Measurements from ENCODE around the gene AGTRAP. TPM values are rescaled to one million over a fixed set of nuclear protein-coding genes. Genes with fewer than 3 reads are reported as not detected.

Gene AGTRAP
- polyA plus RNA-seq, 3 donors: 420 to 938 (median 842) TPM

DNA sequence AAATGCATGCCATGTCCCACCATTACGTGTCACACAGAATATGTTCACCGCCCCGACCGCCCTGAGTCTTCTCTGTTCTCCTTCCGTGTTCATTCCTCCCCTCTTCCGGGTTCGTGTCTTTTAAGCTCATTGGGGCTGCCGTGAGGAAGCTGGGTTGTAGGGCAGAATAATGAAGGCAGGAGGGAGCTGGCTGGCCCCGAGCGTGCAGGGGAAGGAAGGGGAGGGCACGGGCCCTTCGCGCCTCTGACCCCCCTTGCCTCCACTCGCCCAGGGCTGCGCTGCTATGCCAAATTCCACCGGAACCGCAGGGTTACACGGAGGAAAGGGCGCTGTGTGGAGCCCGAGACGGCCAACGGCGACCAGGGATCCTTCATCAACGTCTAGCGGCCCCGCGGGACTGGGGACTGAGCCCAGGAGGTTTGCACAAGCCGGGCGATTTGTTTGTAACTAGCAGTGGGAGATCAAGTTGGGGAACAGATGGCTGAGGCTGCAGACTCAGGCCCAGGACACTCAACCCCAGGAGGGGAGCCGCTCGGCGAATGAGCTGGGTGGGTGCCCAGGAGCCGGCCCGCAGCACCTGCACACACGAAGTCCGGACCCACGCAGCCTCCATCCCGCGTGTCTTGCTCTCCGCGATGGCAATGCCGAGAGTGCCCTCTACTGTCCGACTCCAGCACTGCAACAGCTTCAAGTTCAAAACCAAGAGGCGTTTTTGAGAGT lies 16.5 kb upstream of the AGTRAP start:
- H2AFZ ChIP-seq (ENCODE audit: insufficient read depth, low read depth, low read length, poor library complexity, severe bottlenecking): peak overlapping the region; percentile 83
- no peaks in the 10 kb centered on the region for H3K27me3 ChIP-seq (ENCODE audit: control insufficient read depth in 2 of 2, insufficient read depth in 2 of 2, low read length in 2 of 2)
- H3K27ac Mint-ChIP-seq: peak overlapping the region; percentile 91 to 96 (median 95)
- H3K27ac ChIP-seq (ENCODE audit: low read depth in 1 of 2, low read length in 2 of 2): peak overlapping the region; percentile 76 to 84
- peaks cover 0 to 3% (median 0%) of the 10 kb centered on the region in 7 donors for H3K9me3 Mint-ChIP-seq
- H3K9ac ChIP-seq (ENCODE audit: insufficient read depth, low read length, poor library complexity, severe bottlenecking): peak overlapping the region; percentile 56
- no peaks in the 10 kb centered on the region for H4K20me1 ChIP-seq (ENCODE audit: insufficient read depth, low read length)
- H3K27me3 Mint-ChIP-seq (ENCODE audit: low read depth in 3 of 3): peaks cover 2 to 4% (median 4%) of the 10 kb centered on the region in 3 donors
- TF ChIP-seq, protein P1, sequence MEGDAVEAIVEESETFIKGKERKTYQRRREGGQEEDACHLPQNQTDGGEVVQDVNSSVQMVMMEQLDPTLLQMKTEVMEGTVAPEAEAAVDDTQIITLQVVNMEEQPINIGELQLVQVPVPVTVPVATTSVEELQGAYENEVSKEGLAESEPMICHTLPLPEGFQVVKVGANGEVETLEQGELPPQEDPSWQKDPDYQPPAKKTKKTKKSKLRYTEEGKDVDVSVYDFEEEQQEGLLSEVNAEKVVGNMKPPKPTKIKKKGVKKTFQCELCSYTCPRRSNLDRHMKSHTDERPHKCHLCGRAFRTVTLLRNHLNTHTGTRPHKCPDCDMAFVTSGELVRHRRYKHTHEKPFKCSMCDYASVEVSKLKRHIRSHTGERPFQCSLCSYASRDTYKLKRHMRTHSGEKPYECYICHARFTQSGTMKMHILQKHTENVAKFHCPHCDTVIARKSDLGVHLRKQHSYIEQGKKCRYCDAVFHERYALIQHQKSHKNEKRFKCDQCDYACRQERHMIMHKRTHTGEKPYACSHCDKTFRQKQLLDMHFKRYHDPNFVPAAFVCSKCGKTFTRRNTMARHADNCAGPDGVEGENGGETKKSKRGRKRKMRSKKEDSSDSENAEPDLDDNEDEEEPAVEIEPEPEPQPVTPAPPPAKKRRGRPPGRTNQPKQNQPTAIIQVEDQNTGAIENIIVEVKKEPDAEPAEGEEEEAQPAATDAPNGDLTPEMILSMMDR (IDR thresholded peaks at IDR 0.05): peak; percentile 98
- peaks cover 16% of the 10 kb centered on the region for H3K79me2 ChIP-seq (ENCODE audit: insufficient read depth, low read length)
- H3K4me2 ChIP-seq (replicated peaks; ENCODE audit: extremely low read depth, low read length, poor library complexity, severe bottlenecking): peak overlapping the region; percentile 69
- peak overlapping the region; percentile 81 to 89 for H3K4me3 Mint-ChIP-seq
- no peaks in the 10 kb centered on the region for H3K36me3 Mint-ChIP-seq
- DNase-seq: peak; percentile 84 to 89 (median 85)
- WGBS (ENCODE audit: insufficient coverage): under 1% methylated on average over 32 of the region's 44 CpGs
- peaks cover 42% of the 10 kb centered on the region for H3K4me1 Mint-ChIP-seq
- H3K4me3 ChIP-seq (replicated peaks in 1 of 3; ENCODE audit: low read depth in 2 of 3, low read length in 3 of 3): peak overlapping the region; percentile 32 to 68 (median 45)
- H3K9me3 ChIP-seq (replicated peaks in 1 of 2; ENCODE audit: control insufficient read depth in 1 of 2, insufficient read depth in 1 of 2, low read length in 2 of 2): no peaks in the 10 kb centered on the region
- intact Hi-C loops (cut with micrococcal nuclease): loop anchor here (2.0 to 5.0 kb wide), 5 partner anchors 15 to 69 kb away; partner anchors contain the start of genes FBXO2 (in 1 of the 2), FBXO44 (in 1 of the 2) and FBXO6 (in 1 of the 2)
- H3K4me1 ChIP-seq (ENCODE audit: control insufficient read depth in 1 of 2, insufficient read depth in 2 of 2, low read length in 2 of 2): peaks cover 33 to 41% of the 10 kb centered on the region in 2 donors
- H3K36me3 ChIP-seq (replicated peaks in 1 of 2; ENCODE audit: control insufficient read depth in 1 of 2, insufficient read depth in 2 of 2, low read length in 2 of 2): no peaks in the 10 kb centered on the region

DNA sequence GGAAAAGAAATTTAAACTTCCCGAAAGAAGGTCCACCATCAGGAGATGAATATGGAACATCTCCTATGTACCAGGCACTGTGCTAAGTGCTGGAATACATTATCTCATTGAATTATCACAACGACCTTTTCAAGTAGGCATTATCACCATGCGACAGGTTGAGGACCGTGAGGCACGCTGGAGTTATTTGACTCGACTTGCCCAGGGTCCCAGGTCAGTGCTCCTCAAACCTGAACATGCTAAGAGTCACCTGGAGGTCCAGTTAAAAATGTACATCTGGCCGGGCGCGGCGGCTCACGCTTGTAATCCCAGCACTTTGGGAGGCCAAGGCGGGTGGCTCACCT lies 15.9 kb upstream of the AGTRAP start:
- intact Hi-C loops (cut with micrococcal nuclease): loop anchor here (2.0 to 5.0 kb wide), 2 partner anchors 15 to 58 kb away; partner anchors contain the start of gene FBXO6 (in 1 of the 2)
- H3K4me3 Mint-ChIP-seq: peak overlapping the region; percentile 81 to 89

More for the DNA sequence above, 15.9 kb upstream of the AGTRAP start:
- Histone ChIP-seq H3K79me2 (ENCODE audit: insufficient read depth, low read length) (peaks cover 16% of the 10 kb centered on the region), H4K20me1 (ENCODE audit: insufficient read depth, low read length) (no peaks in the 10 kb centered on the region), H2AFZ (ENCODE audit: insufficient read depth, low read depth, low read length, poor library complexity, severe bottlenecking) (peak overlapping the region; percentile 83), H3K9me3 (replicated peaks in 1 of 2; ENCODE audit: control insufficient read depth in 1 of 2, insufficient read depth in 1 of 2, low read length in 2 of 2) (no peaks in the 10 kb centered on the region), H3K9ac (ENCODE audit: insufficient read depth, low read length, poor library complexity, severe bottlenecking) (no peak overlapping the region), H3K36me3 (replicated peaks in 1 of 2; ENCODE audit: control insufficient read depth in 1 of 2, insufficient read depth in 2 of 2, low read length in 2 of 2) (no peaks in the 10 kb centered on the region), H3K4me3 (replicated peaks in 1 of 3; ENCODE audit: low read depth in 2 of 3, low read length in 3 of 3) (peak overlapping the region; percentile 32 to 68 (median 45)), H3K4me2 (replicated peaks; ENCODE audit: extremely low read depth, low read length, poor library complexity, severe bottlenecking) (peak overlapping the region; percentile 69), H3K4me1 (ENCODE audit: control insufficient read depth in 1 of 2, insufficient read depth in 2 of 2, low read length in 2 of 2) (peaks cover 38 to 46% of the 10 kb centered on the region in 2 donors), H3K27me3 (ENCODE audit: control insufficient read depth in 2 of 2, insufficient read depth in 2 of 2, low read length in 2 of 2) (no peaks in the 10 kb centered on the region), H3K27ac (ENCODE audit: low read depth in 1 of 2, low read length in 2 of 2) (peak overlapping the region; percentile 76 to 84)
- 81% methylated on average over 12 of the region's 12 CpGs for WGBS (ENCODE audit: insufficient coverage)
- DNase-seq: no peak
- Mint-ChIP-seq H3K27me3 (ENCODE audit: low read depth in 3 of 3) (peaks cover 0 to 4% (median 3%) of the 10 kb centered on the region in 3 donors), H3K9me3 (peaks cover 0 to 3% (median 0%) of the 10 kb centered on the region in 7 donors), H3K27ac (peak overlapping the region; percentile 7 to 96 (median 93)), H3K4me1 (peaks cover 47% of the 10 kb centered on the region), H3K36me3 (no peaks in the 10 kb centered on the region)
- TF ChIP-seq, protein P1 (IDR thresholded peaks at IDR 0.05): peak; percentile 51

All from CD14-positive monocyte (primary cell).